GM23338 (cell line): Measurements from ENCODE around the gene AGR2. TPM values are rescaled to one million over a fixed set of nuclear protein-coding genes. Genes with fewer than 3 reads are reported as not detected.

Experiments used
- ATAC-seq: fragments of 200-7000 bp; cut with Tn5 transposase; 3 replicates; pipeline ENCODE4 v1.9.1; 2020
- DNase-seq: peaks from one replicate; pipeline ENCODE4 v3.0.0-alpha.2; 2015; ENCODE audit warnings: low spot score
- H2AFZ ChIP-seq: fragments of 200-600 bp; sonication (generic); 2 replicates; pipeline ENCODE4 v1.8.0; 2016; ENCODE audit warnings: antibody characterized with exemption, mild to moderate bottlenecking, moderate library complexity
- H3F3A ChIP-seq: fragments of 200-600 bp; sonication (generic); replicated peaks from 2 replicates; pipeline ENCODE4 v1.8.0; 2017; ENCODE audit warnings: antibody characterized with exemption, mixed run types, low read depth
- H3K27ac ChIP-seq: fragments of 200-600 bp; sonication (generic); 2 replicates; pipeline ENCODE4 v1.6.1; 2016; ENCODE audit warnings: low read depth
- H3K27me3 ChIP-seq: fragments of 200-600 bp; sonication (generic); 2 replicates; pipeline ENCODE4 v1.8.0; 2016; ENCODE audit warnings: mild to moderate bottlenecking, mixed run types, moderate library complexity; ENCODE audit not compliant: insufficient read depth
- H3K36me3 ChIP-seq: fragments of 200-600 bp; sonication (generic); 2 replicates; pipeline ENCODE4 v1.8.0; 2016; ENCODE audit warnings: mild to moderate bottlenecking; ENCODE audit not compliant: insufficient read depth
- H3K4me1 ChIP-seq: fragments of 200-600 bp; sonication (generic); 2 replicates; pipeline ENCODE4 v1.8.0; 2016; ENCODE audit warnings: mild to moderate bottlenecking, moderate library complexity; ENCODE audit not compliant: insufficient read depth
- H3K4me2 ChIP-seq: fragments of 200-600 bp; sonication (generic); 2 replicates; pipeline ENCODE4 v1.7.1; 2017; ENCODE audit warnings: mixed run types
- H3K4me3 ChIP-seq: fragments of 200-600 bp; sonication (generic); 2 replicates; pipeline ENCODE4 v1.6.1; 2016; ENCODE audit warnings: mixed run types
- H3K79me2 ChIP-seq: fragments of 200-600 bp; sonication (generic); replicated peaks from 2 replicates; pipeline ENCODE4 v1.8.0; 2017; ENCODE audit warnings: mild to moderate bottlenecking; ENCODE audit not compliant: insufficient read depth
- H3K9me2 ChIP-seq: fragments of 200-600 bp; sonication (generic); 2 replicates; pipeline ENCODE4 v1.8.0; 2017; ENCODE audit not compliant: insufficient read depth
- H4K20me1 ChIP-seq: fragments of 200-600 bp; sonication (generic); replicated peaks from 2 replicates; pipeline ENCODE4 v1.8.0; 2017; ENCODE audit warnings: mild to moderate bottlenecking; ENCODE audit not compliant: insufficient read depth
- H3K27ac Mint-ChIP-seq: 2 replicates; pipeline ENCODE4 v1.8.0; 2020; ENCODE audit warnings: inconsistent platforms, mild to moderate bottlenecking, moderate library complexity, mixed read lengths
- H3K27me3 Mint-ChIP-seq: 3 replicates; pipeline ENCODE4 v1.8.0; 2022; ENCODE audit warnings: low read depth, mild to moderate bottlenecking, moderate library complexity, mixed read lengths, inconsistent platforms; ENCODE audit not compliant: insufficient read depth, poor library complexity
- H3K36me3 Mint-ChIP-seq: 3 replicates; pipeline ENCODE4 v1.8.0; 2021; ENCODE audit warnings: low read depth, mild to moderate bottlenecking, inconsistent platforms, moderate library complexity, mixed read lengths
- H3K4me1 Mint-ChIP-seq: 3 replicates; pipeline ENCODE4 v1.8.0; 2020; ENCODE audit warnings: mild to moderate bottlenecking, inconsistent platforms, mixed read lengths
- H3K4me3 Mint-ChIP-seq: 3 replicates; pipeline ENCODE4 v1.8.0; 2021; ENCODE audit warnings: moderate library complexity, mild to moderate bottlenecking, inconsistent platforms, mixed read lengths
- H3K9me3 Mint-ChIP-seq: 3 replicates; pipeline ENCODE4 v1.8.0; 2020; ENCODE audit warnings: moderate library complexity, mild to moderate bottlenecking, inconsistent platforms, mixed read lengths
- CREB1 ChIP-seq: fragments of 250-450 bp; sonication (Bioruptor Pico); IDR thresholded peaks from 2 replicates; pipeline ENCODE4 v1.5.0; 2020; ENCODE audit warnings: low read depth, mild to moderate bottlenecking, moderate library complexity
- CTCF ChIP-seq, 2 experiments: fragments of 200-600 bp in 1 of 2; sonication (generic) in 1 of 2; conservative IDR thresholded peaks; 2 replicates each; pipeline versions ENCODE4 v1.5.1 to v1.6.1; 2016 to 2017; ENCODE audit warnings: antibody characterized with exemption in 2 of 2, low read depth in 2 of 2, mild to moderate bottlenecking in 2 of 2, moderate library complexity in 1 of 2
- ETS1 ChIP-seq: IDR thresholded peaks from 2 replicates; pipeline ENCODE4 v1.6.1; 2016; ENCODE audit warnings: antibody characterized with exemption
- EZH2 ChIP-seq: fragments of 200-600 bp; sonication (generic); IDR thresholded peaks from one replicate; pipeline ENCODE4 v1.8.0; 2017; ENCODE audit warnings: antibody characterized with exemption, mild to moderate bottlenecking, low read depth; ENCODE audit not compliant: unreplicated experiment
- EZH2phosphoT487 ChIP-seq: fragments of 200-600 bp; sonication (generic); IDR thresholded peaks from one replicate; pipeline ENCODE4 v1.8.1; 2018; ENCODE audit warnings: antibody characterized with exemption; ENCODE audit not compliant: unreplicated experiment
- JUNB ChIP-seq: IDR thresholded peaks from one replicate; pipeline ENCODE4 v1.6.1; 2016; ENCODE audit warnings: antibody characterized with exemption; ENCODE audit not compliant: unreplicated experiment
- NANOG ChIP-seq: IDR thresholded peaks from 2 replicates; pipeline ENCODE4 v1.6.1; 2016; ENCODE audit warnings: antibody characterized with exemption, borderline replicate concordance
- POLR2AphosphoS5 ChIP-seq: IDR thresholded peaks from 2 replicates; pipeline ENCODE4 v1.6.1; 2016; ENCODE audit warnings: antibody characterized with exemption, low read depth
- REST ChIP-seq: IDR thresholded peaks from one replicate; pipeline ENCODE4 v1.6.1; 2018; ENCODE audit warnings: antibody characterized with exemption; ENCODE audit not compliant: unreplicated experiment
- STAT1 ChIP-seq: IDR thresholded peaks from one replicate; pipeline ENCODE4 v1.6.1; 2016; ENCODE audit warnings: antibody characterized with exemption; ENCODE audit not compliant: unreplicated experiment
- ZNF114 ChIP-seq: fragments of 250-450 bp; sonication (Bioruptor Pico); IDR thresholded peaks from 2 replicates; pipeline ENCODE4 v1.5.0; 2020; ENCODE audit warnings: mild to moderate bottlenecking, moderate library complexity
- ZNF331 ChIP-seq: fragments of 250-450 bp; sonication (Bioruptor Pico); IDR thresholded peaks from 2 replicates; pipeline ENCODE4 v1.5.0; 2020; ENCODE audit warnings: low read depth, mild to moderate bottlenecking, moderate library complexity
- ZNF462 ChIP-seq: fragments of 250-450 bp; sonication (Bioruptor Pico); IDR thresholded peaks from 2 replicates; pipeline ENCODE4 v1.5.0; 2020; ENCODE audit warnings: mild to moderate bottlenecking, moderate library complexity
- polyA plus RNA-seq: library from polyadenylated mRNA; unstranded; fragments of >200 nt; fragmentation: Nextera tagmentation; extraction: Ambion mirVana; gene quantifications from 2 replicates; pipeline ENCODE4 v1.2.1, GENCODE V29; 2016
- total RNA-seq: library from RNA; depleted of rRNA; stranded (reverse); fragments of >200 nt; shearing (Covaris generic); gene quantifications from 2 replicates; pipeline ENCODE4 v1.2.3, GENCODE V29; 2014

AGR2 gene
- total and polyA plus RNA-seq, 2 experiments from 2014 or later: not detected

- H4K20me1 ChIP-seq: no peaks in the 10 kb centered on the region
- H3K27me3 ChIP-seq: no peaks in the 10 kb centered on the region
- no peaks in the 10 kb centered on the region for H3K79me2 ChIP-seq
- no peak overlapping the region for H3K27ac Mint-ChIP-seq
- H3K27ac ChIP-seq: no peak overlapping the region
- H3K4me1 ChIP-seq: peaks cover 9% of the 10 kb centered on the region
- no peak overlapping the region for H3K4me3 Mint-ChIP-seq
- no peaks in the 10 kb centered on the region for H3K9me3 Mint-ChIP-seq
- no peak overlapping the region for H2AFZ ChIP-seq
- no peaks in the 10 kb centered on the region for H3K27me3 Mint-ChIP-seq
- H3K36me3 Mint-ChIP-seq: no peaks in the 10 kb centered on the region
- DNase-seq (no peak), ATAC-seq (no peak)
- no peak overlapping the region for H3K4me3 ChIP-seq
- TF ChIP-seq ZNF114 (CRISPR knock-in tag) (no peak), CREB1 (CRISPR knock-in tag) (no peak), ZNF331 (no peak), POLR2AphosphoS5 (no peak), EZH2phosphoT487 (no peak), STAT1 (no peak), ZNF462 (no peak), CTCF (conservative IDR thresholded peaks at IDR 0.05; ENCODE audit: low read depth in 2 of 2) (no peak), EZH2 (no peak), NANOG (no peak), ETS1 (no peak), REST (no peak), JUNB (no peak)
- H3K4me2 ChIP-seq: no peak overlapping the region
- H3K4me1 Mint-ChIP-seq: peaks cover 19% of the 10 kb centered on the region
- H3K36me3 ChIP-seq: no peaks in the 10 kb centered on the region
- H3F3A ChIP-seq: no peaks in the 10 kb centered on the region
- H3K9me2 ChIP-seq: 0 out of 2 replicates have a peak, but pooled peaks cover 7% of the 10 kb centered on the region
Measured at GRCh38 chr7:16743236-16743635, 61.6 kb downstream of the AGR2 start.
